Measurements from ENCODE around the gene TNPO3. TPM values are rescaled to one million over a fixed set of nuclear protein-coding genes. Genes with fewer than 3 reads are reported as not detected.
"Not testable (repeated sequence)": the region's sequence is repeated elsewhere in the genome, so short reads cannot be mapped to it uniquely, and the experiment has no call there.

TNPO3 gene
- total RNA-seq, 1 donor from 2014 or later = 45.9 TPM

- Histone ChIP-seq H3K9me3 (ENCODE audit: control insufficient read depth in 3 of 3, low read length in 3 of 3) (no peaks in the 10 kb centered on the region), H3K36me3 (ENCODE audit: control insufficient read depth in 3 of 3, insufficient read depth in 3 of 3, low read length in 3 of 3) (peaks cover 10 to 39% (median 25%) of the 10 kb centered on the region in 3 donors), H3K27ac (ENCODE audit: low read depth, low read length) (no peak overlapping the region), H3K27me3 (ENCODE audit: control insufficient read depth in 3 of 3, insufficient read depth in 3 of 3, low read length in 3 of 3) (peaks cover 0 to 2% (median 0%) of the 10 kb centered on the region in 3 donors), H3K4me1 (ENCODE audit: control insufficient read depth in 3 of 3, insufficient read depth in 3 of 3, low read length in 3 of 3) (no peaks in the 10 kb centered on the region), H3K4me3 (ENCODE audit: low read length in 3 of 3) (no peak overlapping the region), H3K9ac (ENCODE audit: low read depth in 1 of 3, low read length in 3 of 3) (no peak overlapping the region)
These were observed 103.6 kb downstream of the TNPO3 start for GRCh38 chr7:128951296-128951695.

- H3K4me1 ChIP-seq (ENCODE audit: control insufficient read depth in 3 of 3, insufficient read depth in 3 of 3, low read length in 3 of 3) = no peaks in the 10 kb centered on the region
- H3K27ac ChIP-seq (ENCODE audit: low read depth, low read length) = no peak overlapping the region
- no peaks in the 10 kb centered on the region for H3K9me3 ChIP-seq (ENCODE audit: control insufficient read depth in 3 of 3, low read length in 3 of 3)
- peaks cover 7 to 20% (median 10%) of the 10 kb centered on the region in 3 donors for H3K36me3 ChIP-seq (ENCODE audit: control insufficient read depth in 3 of 3, insufficient read depth in 3 of 3, low read length in 3 of 3)
- no peak overlapping the region for H3K9ac ChIP-seq (ENCODE audit: low read depth in 1 of 3, low read length in 3 of 3)
- H3K27me3 ChIP-seq (ENCODE audit: control insufficient read depth in 3 of 3, insufficient read depth in 3 of 3, low read length in 3 of 3) = peaks cover 0 to 6% (median 3%) of the 10 kb centered on the region in 3 donors
- H3K4me3 ChIP-seq (ENCODE audit: low read length in 3 of 3) = no peak overlapping the region
These were observed 105.7 kb downstream of the TNPO3 start for GRCh38 chr7:128948976-128949760.

GRCh38 chr7:128948312-128948973, 106.5 kb downstream of the TNPO3 start:
- no peak overlapping the region for H3K27ac ChIP-seq (ENCODE audit: low read depth, low read length)
- peaks cover 0 to 6% (median 3%) of the 10 kb centered on the region in 3 donors for H3K27me3 ChIP-seq (ENCODE audit: control insufficient read depth in 3 of 3, insufficient read depth in 3 of 3, low read length in 3 of 3)
- H3K4me3 ChIP-seq (ENCODE audit: low read length in 3 of 3) = no peak overlapping the region
- peaks cover 2 to 12% (median 2%) of the 10 kb centered on the region in 3 donors for H3K36me3 ChIP-seq (ENCODE audit: control insufficient read depth in 3 of 3, insufficient read depth in 3 of 3, low read length in 3 of 3)
- H3K4me1 ChIP-seq (ENCODE audit: control insufficient read depth in 3 of 3, insufficient read depth in 3 of 3, low read length in 3 of 3) = no peaks in the 10 kb centered on the region
- no peaks in the 10 kb centered on the region for H3K9me3 ChIP-seq (ENCODE audit: control insufficient read depth in 3 of 3, low read length in 3 of 3)
- H3K9ac ChIP-seq (ENCODE audit: low read depth in 1 of 3, low read length in 3 of 3) = no peak overlapping the region

GRCh38 chr7:128947854-128948253, 107.1 kb downstream of the TNPO3 start:
- Histone ChIP-seq H3K27ac (ENCODE audit: low read depth, low read length) (no peak overlapping the region), H3K4me3 (ENCODE audit: low read length in 3 of 3) (no peak overlapping the region), H3K36me3 (ENCODE audit: control insufficient read depth in 3 of 3, insufficient read depth in 3 of 3, low read length in 3 of 3) (peaks cover 0 to 9% (median 0%) of the 10 kb centered on the region in 3 donors), H3K27me3 (ENCODE audit: control insufficient read depth in 3 of 3, insufficient read depth in 3 of 3, low read length in 3 of 3) (peaks cover 0 to 6% (median 3%) of the 10 kb centered on the region in 3 donors), H3K9ac (ENCODE audit: low read depth in 1 of 3, low read length in 3 of 3) (no peak overlapping the region), H3K9me3 (ENCODE audit: control insufficient read depth in 3 of 3, low read length in 3 of 3) (no peaks in the 10 kb centered on the region), H3K4me1 (ENCODE audit: control insufficient read depth in 3 of 3, insufficient read depth in 3 of 3, low read length in 3 of 3) (no peaks in the 10 kb centered on the region)

GRCh38 chr7:128946936-128947830, 107.7 kb downstream of the TNPO3 start:
- H3K4me1 ChIP-seq (ENCODE audit: control insufficient read depth in 3 of 3, insufficient read depth in 3 of 3, low read length in 3 of 3) = no peaks in the 10 kb centered on the region
- H3K27ac ChIP-seq (ENCODE audit: low read depth, low read length) = no peak overlapping the region
- H3K27me3 ChIP-seq (ENCODE audit: control insufficient read depth in 3 of 3, insufficient read depth in 3 of 3, low read length in 3 of 3) = peaks cover 0 to 6% (median 3%) of the 10 kb centered on the region in 3 donors
- no peak overlapping the region for H3K9ac ChIP-seq (ENCODE audit: low read depth in 1 of 3, low read length in 3 of 3)
- H3K4me3 ChIP-seq (ENCODE audit: low read length in 3 of 3) = no peak overlapping the region
- H3K36me3 ChIP-seq (ENCODE audit: control insufficient read depth in 3 of 3, insufficient read depth in 3 of 3, low read length in 3 of 3) = peaks cover 0 to 4% (median 0%) of the 10 kb centered on the region in 3 donors
- H3K9me3 ChIP-seq (ENCODE audit: control insufficient read depth in 3 of 3, low read length in 3 of 3) = no peaks in the 10 kb centered on the region

GRCh38 chr7:128945668-128946366, 109.1 kb downstream of the TNPO3 start:
- H3K36me3 ChIP-seq (ENCODE audit: control insufficient read depth in 3 of 3, insufficient read depth in 3 of 3, low read length in 3 of 3) = no peaks in the 10 kb centered on the region
- H3K9ac ChIP-seq (ENCODE audit: low read depth in 1 of 3, low read length in 3 of 3) = no peak overlapping the region
- peaks cover 0 to 10% (median 7%) of the 10 kb centered on the region in 3 donors for H3K27me3 ChIP-seq (ENCODE audit: control insufficient read depth in 3 of 3, insufficient read depth in 3 of 3, low read length in 3 of 3)
- no peak overlapping the region for H3K27ac ChIP-seq (ENCODE audit: low read depth, low read length)
- H3K4me3 ChIP-seq (ENCODE audit: low read length in 3 of 3) = no peak overlapping the region
- H3K4me1 ChIP-seq (ENCODE audit: control insufficient read depth in 3 of 3, insufficient read depth in 3 of 3, low read length in 3 of 3) = no peaks in the 10 kb centered on the region
- H3K9me3 ChIP-seq (ENCODE audit: control insufficient read depth in 3 of 3, low read length in 3 of 3) = no peaks in the 10 kb centered on the region

GRCh38 chr7:128944487-128945236, 110.2 kb downstream of the TNPO3 start:
- no peak overlapping the region for H3K9ac ChIP-seq (ENCODE audit: low read depth in 1 of 3, low read length in 3 of 3)
- no peak overlapping the region for H3K27ac ChIP-seq (ENCODE audit: low read depth, low read length)
- no peak overlapping the region for H3K4me3 ChIP-seq (ENCODE audit: low read length in 3 of 3)
- H3K27me3 ChIP-seq (ENCODE audit: control insufficient read depth in 3 of 3, insufficient read depth in 3 of 3, low read length in 3 of 3) = peaks cover 6 to 12% (median 7%) of the 10 kb centered on the region in 3 donors
- no peaks in the 10 kb centered on the region for H3K9me3 ChIP-seq (ENCODE audit: control insufficient read depth in 3 of 3, low read length in 3 of 3)
- no peaks in the 10 kb centered on the region for H3K4me1 ChIP-seq (ENCODE audit: control insufficient read depth in 3 of 3, insufficient read depth in 3 of 3, low read length in 3 of 3)
- no peaks in the 10 kb centered on the region for H3K36me3 ChIP-seq (ENCODE audit: control insufficient read depth in 3 of 3, insufficient read depth in 3 of 3, low read length in 3 of 3)

GRCh38 chr7:128943251-128943650, 111.7 kb downstream of the TNPO3 start:
- peaks cover 15 to 23% (median 17%) of the 10 kb centered on the region in 3 donors for H3K27me3 ChIP-seq (ENCODE audit: control insufficient read depth in 3 of 3, insufficient read depth in 3 of 3, low read length in 3 of 3)
- not testable (repeated sequence) for H3K4me1 ChIP-seq (ENCODE audit: control insufficient read depth in 3 of 3, insufficient read depth in 3 of 3, low read length in 3 of 3); H3K9ac ChIP-seq (ENCODE audit: low read depth in 1 of 3, low read length in 3 of 3); H3K4me3 ChIP-seq (ENCODE audit: low read length in 3 of 3); H3K36me3 ChIP-seq (ENCODE audit: control insufficient read depth in 3 of 3, insufficient read depth in 3 of 3, low read length in 3 of 3); H3K27ac ChIP-seq (ENCODE audit: low read depth, low read length); H3K9me3 ChIP-seq (ENCODE audit: control insufficient read depth in 3 of 3, low read length in 3 of 3)

Measured in skeletal muscle tissue (tissue), 4 donors.